ENCODE results near the gene ARFRP1.
A peak's percentile ranks its signal among the peaks of the same experiment; 100 is the strongest.

The ARFRP1 gene

GRCh38 chr20:63743210-63743970 is 35.6 kb upstream of the ARFRP1 start:
- DNase-seq (ENCODE audit: low read depth in 2 of 2) = no peak

GRCh38 chr20:63742381-63743024 is 34.7 kb upstream of the ARFRP1 start:
- no peak for DNase-seq (ENCODE audit: low read depth in 2 of 2)

GRCh38 chr20:63741676-63742380 is 34.1 kb upstream of the ARFRP1 start:
- no peak for DNase-seq (ENCODE audit: low read depth in 2 of 2)

- DNase-seq (ENCODE audit: low read depth in 2 of 2) = no peak
These were observed 33.5 kb upstream of the ARFRP1 start for GRCh38 chr20:63741354-63741675.

GRCh38 chr20:63740627-63741353 is 33.0 kb upstream of the ARFRP1 start:
- DNase-seq (ENCODE audit: low read depth in 2 of 2) = no peak

- peak in 1 of 2 donors; percentile 24 for DNase-seq (ENCODE audit: low read depth in 2 of 2)
These were observed 32.4 kb upstream of the ARFRP1 start for GRCh38 chr20:63740070-63740626.

- peak; percentile 33 to 57 for DNase-seq (ENCODE audit: low read depth in 2 of 2)
These were observed 31.6 kb upstream of the ARFRP1 start, which contains the start of gene SLC2A4RG for GRCh38 chr20:63739130-63740069. Gene SLC2A4RG, plus strand, starts transcription at chr20:63739776. Its CDS starts 137 bp downstream, at chr20:63739913.

- DNase-seq (ENCODE audit: low read depth in 2 of 2) = peak in 1 of 2 donors; percentile 26
These were observed 30.9 kb upstream of the ARFRP1 start for GRCh38 chr20:63738687-63739129.

GRCh38 chr20:63737945-63738686 is 30.3 kb upstream of the ARFRP1 start:
- no peak for DNase-seq (ENCODE audit: low read depth in 2 of 2)

- no peak for DNase-seq (ENCODE audit: low read depth in 2 of 2)
These were observed 29.8 kb upstream of the ARFRP1 start for GRCh38 chr20:63737695-63737944.

- DNase-seq (ENCODE audit: low read depth in 2 of 2) = peak in 1 of 2 donors; percentile 35
These were observed 29.3 kb upstream of the ARFRP1 start for GRCh38 chr20:63736893-63737694.

- peak in 1 of 2 donors; percentile 45 for DNase-seq (ENCODE audit: low read depth in 2 of 2)
These were observed 28.3 kb upstream of the ARFRP1 start, which contains the start of gene LIME1 for GRCh38 chr20:63735859-63736718. Gene LIME1, plus strand, starts transcription at chr20:63736664. Its CDS starts 886 bp downstream, at chr20:63737550.

- no peak for DNase-seq (ENCODE audit: low read depth in 2 of 2)
These were observed 27.4 kb upstream of the ARFRP1 start for GRCh38 chr20:63734946-63735858.

- DNase-seq (ENCODE audit: low read depth in 2 of 2) = no peak
These were observed 26.6 kb upstream of the ARFRP1 start for GRCh38 chr20:63734111-63734945.

GRCh38 chr20:63733579-63734081 is 25.9 kb upstream of the ARFRP1 start:
- no peak for DNase-seq (ENCODE audit: low read depth in 2 of 2)

GRCh38 chr20:63733117-63733516 is 25.3 kb upstream of the ARFRP1 start:
- no peak for DNase-seq (ENCODE audit: low read depth in 2 of 2)

Data from stimulated activated CD4-positive, alpha-beta T cell treated with anti-CD3 and anti-CD28 coated beads, Interleukin-4, amount 100 ng/mL, for 48 hours (primary cell).